ENCODE data around the gene JPH3. TPM values are rescaled to one million over a fixed set of nuclear protein-coding genes. Genes with fewer than 3 reads are reported as not detected.

JPH3 gene
- total RNA-seq, 6 experiments from 2014 or later = 0.07 to 0.12 TPM; not detected in 4

DNA sequence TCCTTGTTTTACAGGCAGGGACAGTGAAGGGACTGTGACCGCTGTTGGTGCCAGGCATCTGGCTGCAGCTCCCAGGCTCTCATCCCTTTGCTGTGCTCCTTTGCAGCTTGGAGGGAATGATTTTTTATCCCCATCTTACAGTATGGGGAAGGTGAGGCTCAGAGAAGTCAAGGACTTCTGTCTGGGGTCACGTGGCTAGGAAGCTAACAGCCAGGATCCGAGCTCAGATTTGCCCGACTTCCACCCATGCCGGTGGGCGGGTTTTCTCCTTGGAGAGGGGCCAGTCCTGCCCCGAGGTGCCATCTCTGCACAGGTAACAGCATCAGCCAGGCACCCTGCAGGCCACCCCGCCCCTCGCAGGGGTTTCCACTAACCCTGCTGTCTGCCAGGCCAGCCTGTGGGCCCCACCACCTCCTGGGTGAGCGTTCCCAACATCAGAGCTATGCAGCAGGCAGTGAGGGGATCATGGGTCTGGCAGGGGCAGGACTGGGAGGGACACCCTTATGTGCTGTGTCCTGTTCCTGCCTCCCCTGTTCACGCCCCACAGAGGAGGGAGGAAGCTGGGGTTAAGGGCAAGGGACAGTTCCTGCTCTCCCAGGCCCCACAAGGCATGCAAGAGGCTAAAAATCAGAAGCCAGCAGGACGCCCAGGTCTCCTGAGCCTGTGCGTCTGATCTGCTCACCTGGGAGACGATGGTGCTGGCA is 25.4 kb downstream of the JPH3 start:
- H3K36me3 ChIP-seq = no peaks in the 10 kb centered on the region
- 60% methylated on average over 1 of the region's 14 CpGs for WGBS (ENCODE audit: insufficient coverage, low coverage, low lambda C conversion rate, missing lambda C conversion rate)
- no peaks in the 10 kb centered on the region for H3K9me3 ChIP-seq
- DNase-seq (no peak), ATAC-seq (no peak)
- no peaks in the 10 kb centered on the region for H3K27me3 ChIP-seq
- intact Hi-C loops (cut with DNase I) = no loop called here
- no peak overlapping the region for H3K27ac ChIP-seq
- H3K4me3 ChIP-seq = no peak overlapping the region
- H3K4me1 ChIP-seq = no peaks in the 10 kb centered on the region
- TF ChIP-seq, protein P1, sequence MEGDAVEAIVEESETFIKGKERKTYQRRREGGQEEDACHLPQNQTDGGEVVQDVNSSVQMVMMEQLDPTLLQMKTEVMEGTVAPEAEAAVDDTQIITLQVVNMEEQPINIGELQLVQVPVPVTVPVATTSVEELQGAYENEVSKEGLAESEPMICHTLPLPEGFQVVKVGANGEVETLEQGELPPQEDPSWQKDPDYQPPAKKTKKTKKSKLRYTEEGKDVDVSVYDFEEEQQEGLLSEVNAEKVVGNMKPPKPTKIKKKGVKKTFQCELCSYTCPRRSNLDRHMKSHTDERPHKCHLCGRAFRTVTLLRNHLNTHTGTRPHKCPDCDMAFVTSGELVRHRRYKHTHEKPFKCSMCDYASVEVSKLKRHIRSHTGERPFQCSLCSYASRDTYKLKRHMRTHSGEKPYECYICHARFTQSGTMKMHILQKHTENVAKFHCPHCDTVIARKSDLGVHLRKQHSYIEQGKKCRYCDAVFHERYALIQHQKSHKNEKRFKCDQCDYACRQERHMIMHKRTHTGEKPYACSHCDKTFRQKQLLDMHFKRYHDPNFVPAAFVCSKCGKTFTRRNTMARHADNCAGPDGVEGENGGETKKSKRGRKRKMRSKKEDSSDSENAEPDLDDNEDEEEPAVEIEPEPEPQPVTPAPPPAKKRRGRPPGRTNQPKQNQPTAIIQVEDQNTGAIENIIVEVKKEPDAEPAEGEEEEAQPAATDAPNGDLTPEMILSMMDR (IDR thresholded peaks at IDR 0.05) = no peak
- TF ChIP-seq POLR2A (IDR thresholded peaks at IDR 0.05) = no peak

DNA sequence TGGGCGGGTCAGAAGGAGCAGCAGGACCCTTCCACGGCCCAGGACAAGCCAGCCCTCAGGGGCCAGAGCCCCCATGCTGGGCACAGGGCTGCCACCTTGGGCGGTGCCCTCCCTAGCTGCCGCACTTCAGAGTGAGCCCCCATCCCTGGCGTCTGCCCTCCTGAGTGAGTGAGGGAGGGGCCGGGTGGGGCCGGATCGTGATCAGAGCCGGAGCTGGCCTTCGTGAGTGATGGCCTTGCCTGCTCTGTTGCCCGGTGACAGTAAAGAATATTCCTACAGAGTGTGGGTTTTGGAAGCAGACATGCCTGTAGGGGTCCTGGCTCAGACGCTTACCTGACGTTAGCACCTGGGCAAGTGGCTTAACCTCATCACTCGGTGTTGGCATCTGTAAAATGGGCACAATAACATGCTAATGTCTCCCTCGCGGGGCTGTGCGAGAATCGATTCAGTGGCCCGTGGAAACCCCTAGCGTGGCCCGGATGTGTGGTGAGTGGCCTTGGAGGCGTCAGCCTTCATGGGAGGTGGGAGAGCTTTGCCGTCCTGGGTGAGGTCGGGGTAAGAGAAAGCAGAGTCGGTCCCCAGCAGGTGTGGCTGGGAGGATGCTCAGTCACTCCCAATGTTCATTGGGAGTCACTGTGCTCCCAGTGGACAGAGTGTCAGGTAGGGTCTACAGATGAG is 26.1 kb downstream of the JPH3 start:
- no CpG with 5 or more reads among the region's 25 CpGs for WGBS (ENCODE audit: insufficient coverage, low coverage, low lambda C conversion rate, missing lambda C conversion rate)
- Histone ChIP-seq H3K4me1 (no peaks in the 10 kb centered on the region), H3K27ac (no peak overlapping the region), H3K36me3 (no peaks in the 10 kb centered on the region), H3K27me3 (no peaks in the 10 kb centered on the region), H3K4me3 (no peak overlapping the region), H3K9me3 (no peaks in the 10 kb centered on the region)
- TF ChIP-seq, protein P1 (IDR thresholded peaks at IDR 0.05) = no peak
- no peak for TF ChIP-seq POLR2A (IDR thresholded peaks at IDR 0.05)
- DNase-seq = no peak
- intact Hi-C loops (cut with DNase I) = no loop called here
- peak in 1 of 4 donors; percentile 6 for ATAC-seq

DNA sequence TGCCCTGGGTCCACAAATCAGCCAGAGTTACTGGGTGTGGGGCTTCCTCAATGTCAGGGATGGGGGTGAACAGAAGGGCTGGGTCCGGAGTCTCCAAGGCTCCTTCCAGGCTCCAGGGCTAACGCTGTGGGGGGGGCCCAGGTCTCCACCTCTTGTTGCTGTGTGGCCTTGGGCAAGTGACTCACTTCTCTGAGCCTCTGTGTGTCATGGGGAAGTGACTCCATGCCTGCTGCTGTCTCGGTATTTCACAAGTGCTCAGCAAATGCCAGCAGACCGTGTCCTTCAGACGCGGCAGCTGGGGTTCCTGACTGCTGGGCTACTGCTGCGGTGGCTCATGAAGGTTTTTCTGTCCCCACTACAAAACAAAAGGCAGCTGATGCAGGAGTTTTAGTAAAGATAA is 26.6 kb downstream of the JPH3 start:
- Histone ChIP-seq H3K4me3 (no peak overlapping the region), H3K4me1 (no peaks in the 10 kb centered on the region), H3K27me3 (no peaks in the 10 kb centered on the region), H3K9me3 (no peaks in the 10 kb centered on the region), H3K27ac (no peak overlapping the region), H3K36me3 (no peaks in the 10 kb centered on the region)
- DNase-seq (no peak), ATAC-seq (no peak)
- intact Hi-C loops (cut with DNase I) = no loop called here
- 42% methylated on average over 6 of the region's 7 CpGs for WGBS (ENCODE audit: insufficient coverage, low coverage, low lambda C conversion rate, missing lambda C conversion rate)
- TF ChIP-seq POLR2A (IDR thresholded peaks at IDR 0.05) = no peak
- TF ChIP-seq, protein P1 (IDR thresholded peaks at IDR 0.05) = no peak

DNA sequence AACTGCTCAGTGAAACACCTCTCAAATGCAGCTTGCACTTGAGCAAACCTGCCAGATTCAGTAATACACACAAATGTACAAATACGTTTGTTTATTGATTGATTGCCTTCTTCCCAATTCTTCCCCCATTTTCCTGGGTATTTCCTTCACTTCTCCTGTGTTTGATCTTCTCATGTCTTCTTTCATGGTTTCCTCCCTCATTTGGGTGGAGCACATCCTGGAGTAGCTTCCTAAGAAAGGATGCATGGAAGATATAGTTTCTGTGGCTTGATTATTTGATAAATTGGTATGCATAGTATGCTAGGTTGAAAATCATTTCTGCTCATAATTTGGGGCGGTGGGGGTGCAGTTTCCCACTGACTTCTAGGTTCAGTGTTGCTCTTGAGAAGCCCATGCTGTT is 28.8 kb downstream of the JPH3 start:
- ATAC-seq = no peak
- Histone ChIP-seq H3K4me3 (no peak overlapping the region), H3K27ac (no peak overlapping the region), H3K4me1 (peaks cover 0 to 8% (median 3%) of the 10 kb centered on the region in 4 donors), H3K36me3 (no peaks in the 10 kb centered on the region), H3K9me3 (no peaks in the 10 kb centered on the region), H3K27me3 (no peaks in the 10 kb centered on the region)
- WGBS (ENCODE audit: insufficient coverage, low coverage, low lambda C conversion rate, missing lambda C conversion rate) = 27% methylated on average over 2 of the region's 2 CpGs
- intact Hi-C loops (cut with DNase I) = loop anchor here (10.0 kb wide), 1 partner anchor 216 kb away; no protein-coding TSS in a partner anchor
- no peak for TF ChIP-seq POLR2A (IDR thresholded peaks at IDR 0.05)
- TF ChIP-seq, protein P1 (IDR thresholded peaks at IDR 0.05) = no peak
- no peak for DNase-seq
